Lower leg skin (tissue), 3 donors: ENCODE data around the gene USP17L25.
"Not testable (repeated sequence)": the region's sequence is repeated elsewhere in the genome, so short reads cannot be mapped to it uniquely, and the experiment has no call there.

Experiments used
- CTCF ChIP-seq, 3 donors: fragments of 450-650 bp; IDR thresholded peaks; one replicate each; pipeline ENCODE4 v1.5.1; 2016; ENCODE audit warnings: antibody characterized with exemption in 3 of 3, mild to moderate bottlenecking in 3 of 3, moderate library complexity in 2 of 3
- POLR2A ChIP-seq, 2 donors: fragments of 450-650 bp; IDR thresholded peaks; one replicate each; pipeline ENCODE4 v1.6.1; 2016 to 2017; ENCODE audit warnings: antibody characterized with exemption in 2 of 2, mild to moderate bottlenecking in 1 of 2, moderate library complexity in 1 of 2

GRCh38 chr4:9329611-9330010 is at the start of gene USP17L25:
- TF ChIP-seq CTCF, POLR2A (IDR thresholded peaks at IDR 0.05): not testable (repeated sequence)
